HG03025 (cell line): ENCODE results near the gene CHST11.

ENCODE experiments used
- ATAC-seq: cut with Tn5 transposase; IDR thresholded peaks from one replicate; pipeline ENCODE4 v1.9.1; 2021; ENCODE audit warnings: mild to moderate bottlenecking, moderate library complexity; ENCODE audit not compliant: unreplicated experiment, low FRiP score

Gene CHST11

GRCh38 chr12:104746467-104747088 lies 289.8 kb downstream of the CHST11 start:
- ATAC-seq, result no peak

GRCh38 chr12:104747330-104747729 lies 290.6 kb downstream of the CHST11 start:
- no peak for ATAC-seq

GRCh38 chr12:104747955-104748354 lies 291.2 kb downstream of the CHST11 start:
- ATAC-seq, result no peak

- ATAC-seq, result no peak
Measured at GRCh38 chr12:104748356-104748755, 291.6 kb downstream of the CHST11 start.

- no peak for ATAC-seq
Measured at GRCh38 chr12:104748790-104749189, 292.0 kb downstream of the CHST11 start.

GRCh38 chr12:104749545-104749944 lies 292.8 kb downstream of the CHST11 start:
- ATAC-seq, result no peak

- ATAC-seq, result no peak
Measured at GRCh38 chr12:104750061-104750460, 293.3 kb downstream of the CHST11 start.

- ATAC-seq, result no peak
Measured at GRCh38 chr12:104751120-104751519, 294.4 kb downstream of the CHST11 start.

GRCh38 chr12:104751594-104751993 lies 294.8 kb downstream of the CHST11 start:
- ATAC-seq, result no peak

- no peak for ATAC-seq
Measured at GRCh38 chr12:104752016-104752415, 295.3 kb downstream of the CHST11 start.

GRCh38 chr12:104752881-104753280 lies 296.1 kb downstream of the CHST11 start:
- no peak for ATAC-seq

- ATAC-seq, result no peak
Measured at GRCh38 chr12:104756901-104757300, 300.2 kb downstream of the CHST11 start.

GRCh38 chr12:104758771-104759170 lies 302.0 kb downstream of the CHST11 start:
- ATAC-seq, result no peak

- no peak for ATAC-seq
Measured at GRCh38 chr12:104761091-104761490, 304.3 kb downstream of the CHST11 start.

GRCh38 chr12:104761611-104762010 lies 304.9 kb downstream of the CHST11 start:
- ATAC-seq, result no peak

GRCh38 chr12:104763168-104763805 lies 306.5 kb downstream of the CHST11 start:
- no peak for ATAC-seq

GRCh38 chr12:104764225-104765091 lies 307.7 kb downstream of the CHST11 start:
- ATAC-seq, result no peak

GRCh38 chr12:104767261-104767660 lies 310.5 kb downstream of the CHST11 start:
- no peak for ATAC-seq

- no peak for ATAC-seq
Measured at GRCh38 chr12:104768033-104768432, 311.3 kb downstream of the CHST11 start.

- no peak for ATAC-seq
Measured at GRCh38 chr12:104769144-104769561, 312.4 kb downstream of the CHST11 start.

- ATAC-seq, result no peak
Measured at GRCh38 chr12:104772336-104772735, 315.6 kb downstream of the CHST11 start.
